HL-60/S4 treated with retinoic acid at 250 ng/mL for 4 days and 3 days (cell line): ENCODE measurements around the gene RGS19.
"Not testable (repeated sequence)": the region's sequence is repeated elsewhere in the genome, so short reads cannot be mapped to it uniquely, and the experiment has no call there.

Source experiments
- in situ Hi-C: fragments of 300-500 bp; cut with MboI; formaldehyde crosslinking; loops from 2 replicates; pipeline ENCODE4 v1.7.0; 2022; ENCODE audit warnings: low sequenced_read_pairs

The RGS19 gene

GRCh38 chr20:64079273-64080012 lies at the start of gene RGS19:
Gene RGS19 (minus strand): TSS chr20:64079518. CDS start chr20:64076886, 2,632 bp downstream.
- in situ Hi-C loops, result no loop called here

- in situ Hi-C loops, result not testable (repeated sequence)
Measured at GRCh38 chr20:64123517-64123916, 44.2 kb upstream of the RGS19 start.

- in situ Hi-C loops, result not testable (repeated sequence)
Measured at GRCh38 chr20:64122927-64123326, 43.6 kb upstream of the RGS19 start.

GRCh38 chr20:64121586-64121985 lies 42.3 kb upstream of the RGS19 start:
- in situ Hi-C loops, result no loop called here

- in situ Hi-C loops, result no loop called here
Measured at GRCh38 chr20:64119681-64120341, 40.5 kb upstream of the RGS19 start.

- in situ Hi-C loops, result no loop called here
Measured at GRCh38 chr20:64119301-64119680, 40.0 kb upstream of the RGS19 start.

GRCh38 chr20:64117432-64117777 lies 38.1 kb upstream of the RGS19 start:
- in situ Hi-C loops, result not testable (repeated sequence)

GRCh38 chr20:64116541-64117431 lies 37.5 kb upstream of the RGS19 start:
- in situ Hi-C loops, result no loop called here

- in situ Hi-C loops, result no loop called here
Measured at GRCh38 chr20:64116016-64116415, 36.7 kb upstream of the RGS19 start.

- in situ Hi-C loops, result no loop called here
Measured at GRCh38 chr20:64115171-64115911, 36.0 kb upstream of the RGS19 start.

- in situ Hi-C loops, result no loop called here
Measured at GRCh38 chr20:64114356-64114971, 35.1 kb upstream of the RGS19 start.

GRCh38 chr20:64113796-64114355 lies 34.6 kb upstream of the RGS19 start:
- in situ Hi-C loops, result no loop called here

GRCh38 chr20:64113444-64113775 lies 34.1 kb upstream of the RGS19 start:
- in situ Hi-C loops, result no loop called here

- in situ Hi-C loops, result no loop called here
Measured at GRCh38 chr20:64112691-64113443, 33.5 kb upstream of the RGS19 start.

- in situ Hi-C loops, result no loop called here
Measured at GRCh38 chr20:64111841-64112641, 32.7 kb upstream of the RGS19 start.

GRCh38 chr20:64110411-64111068 lies 31.2 kb upstream of the RGS19 start:
- in situ Hi-C loops, result no loop called here

- in situ Hi-C loops, result no loop called here
Measured at GRCh38 chr20:64109831-64110391, 30.6 kb upstream of the RGS19 start.
